Ammon's horn (tissue), 1 donor: ENCODE measurements around the gene NBAS.
"Not testable (repeated sequence)": the region's sequence is repeated elsewhere in the genome, so short reads cannot be mapped to it uniquely, and the experiment has no call there.

Source experiments
- DNase-seq: peaks from one replicate; pipeline ENCODE4 v3.0.0-alpha.2; 2016; ENCODE audit warnings: low spot score

NBAS gene

DNA sequence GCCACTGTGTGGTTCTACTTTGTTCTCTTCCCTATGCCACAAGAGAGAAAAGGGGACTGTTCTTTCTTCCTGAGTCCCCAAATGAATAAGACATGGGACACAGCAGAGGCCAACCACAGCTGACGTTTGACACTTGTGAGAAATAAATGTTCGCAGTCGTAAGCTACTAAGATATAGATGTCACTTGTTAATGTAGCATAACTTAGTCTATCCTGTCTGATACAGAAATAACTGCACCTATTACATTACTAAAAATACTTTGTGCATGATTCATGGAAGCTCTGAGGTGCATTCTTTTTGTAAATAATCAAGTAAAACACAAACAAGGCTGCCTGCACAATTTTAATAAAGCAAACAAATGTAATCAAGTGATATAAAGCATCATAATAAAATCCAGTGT lies 148.8 kb downstream of the NBAS start:
- DNase-seq: no peak

DNA sequence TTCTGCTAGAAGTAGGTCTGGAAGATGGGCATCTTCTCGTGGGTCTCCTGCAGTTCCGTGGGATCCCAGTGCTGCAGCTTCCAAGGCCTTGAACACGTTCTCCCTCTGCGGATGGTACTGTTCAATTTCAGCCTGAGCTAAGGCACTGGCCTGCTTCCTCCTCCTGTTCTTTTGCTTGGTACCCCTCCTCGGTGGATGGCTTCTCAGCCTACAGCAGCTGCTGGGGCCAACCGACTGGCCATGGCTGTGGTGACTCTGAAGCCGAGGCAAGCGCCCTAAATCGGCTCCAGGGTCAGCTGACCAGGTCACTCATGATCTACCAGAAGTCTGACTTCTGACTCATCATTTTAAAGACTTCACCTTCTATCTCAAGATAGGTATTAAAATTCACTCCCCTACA lies 150.2 kb downstream of the NBAS start:
- no peak for DNase-seq

DNA sequence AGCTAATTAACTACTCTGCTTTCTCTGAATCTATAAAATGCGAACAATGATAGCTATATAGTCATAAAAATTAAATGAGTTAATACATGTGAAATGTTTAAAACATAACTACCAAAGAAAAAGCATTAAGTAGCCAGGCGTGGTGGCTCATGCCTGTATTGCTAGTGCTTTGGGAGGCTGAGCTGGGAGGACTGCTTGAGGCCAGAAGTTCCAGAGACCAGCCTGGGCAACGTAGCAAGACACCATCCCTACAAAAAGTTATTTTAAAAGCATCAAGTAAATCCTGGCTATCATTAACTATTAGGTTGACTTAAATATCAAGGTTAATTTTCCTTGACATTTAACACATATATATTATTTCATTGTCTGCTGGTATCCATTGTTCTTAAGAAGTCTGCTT lies 152.4 kb downstream of the NBAS start:
- DNase-seq: no peak

DNA sequence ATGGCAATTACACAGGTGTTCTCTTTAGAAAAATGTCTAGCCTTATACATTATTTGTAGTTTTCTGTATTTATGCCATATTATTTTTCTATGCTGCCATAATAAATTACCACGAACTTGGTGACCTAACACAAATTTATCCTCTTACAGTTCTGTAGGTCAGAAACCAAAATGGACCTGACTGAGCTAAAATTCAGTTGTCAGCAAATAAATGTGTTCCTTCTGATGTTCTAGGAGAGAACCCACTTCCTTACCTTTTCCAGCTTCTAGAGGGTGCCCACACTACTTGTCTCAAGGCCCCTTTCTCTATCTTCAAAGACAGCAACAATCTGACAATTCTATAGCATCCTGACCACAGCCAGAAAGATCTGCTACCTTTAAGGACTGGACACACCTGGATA lies 153.5 kb downstream of the NBAS start:
- DNase-seq: no peak

DNA sequence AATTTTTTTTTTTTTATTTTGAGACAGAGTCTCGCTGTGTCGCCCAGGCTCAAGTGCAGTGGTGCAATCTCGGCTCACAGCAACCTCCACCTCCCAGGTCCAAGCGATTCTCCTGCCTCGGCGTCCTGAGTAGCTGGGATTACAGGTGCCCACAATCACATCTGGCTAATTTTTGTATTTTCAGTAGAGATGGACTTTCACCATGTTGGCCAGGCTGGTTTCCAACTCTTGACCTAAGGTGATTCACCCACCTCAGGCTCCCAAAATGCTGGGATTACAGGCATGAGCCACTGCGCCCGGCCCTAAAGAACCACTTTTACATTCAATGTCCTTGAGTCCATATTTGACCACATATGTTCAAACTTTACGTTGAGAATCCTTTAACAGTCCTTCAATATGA lies 156.6 kb downstream of the NBAS start:
- not testable (repeated sequence) for DNase-seq

DNA sequence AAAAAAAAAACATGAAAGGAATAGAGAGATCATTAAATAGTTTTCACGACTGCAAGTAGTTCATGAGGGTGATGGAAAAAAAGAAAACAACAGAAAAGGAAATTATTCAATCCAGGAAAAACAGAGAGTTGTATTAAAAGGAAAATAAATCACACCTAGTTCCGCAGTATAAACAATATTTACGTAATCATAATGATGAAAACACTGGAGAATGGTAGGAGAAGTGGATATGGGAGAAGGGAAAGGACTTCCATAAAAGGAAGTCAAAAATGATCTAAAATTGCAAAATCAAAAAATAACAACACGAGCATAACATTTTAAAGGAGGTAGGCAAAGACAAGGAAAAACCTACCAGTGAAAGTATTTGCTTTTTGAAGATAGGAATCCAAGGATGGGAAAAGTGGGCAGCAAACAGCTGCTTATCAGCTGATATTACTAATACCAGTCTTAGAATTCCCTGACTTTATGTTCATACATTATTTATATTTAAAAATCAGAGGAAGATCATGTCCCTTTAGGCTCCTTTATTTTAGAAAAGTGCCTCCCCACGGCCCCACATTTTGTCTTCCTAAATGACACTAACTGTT lies 160.8 kb downstream of the NBAS start:
- no peak for DNase-seq

DNA sequence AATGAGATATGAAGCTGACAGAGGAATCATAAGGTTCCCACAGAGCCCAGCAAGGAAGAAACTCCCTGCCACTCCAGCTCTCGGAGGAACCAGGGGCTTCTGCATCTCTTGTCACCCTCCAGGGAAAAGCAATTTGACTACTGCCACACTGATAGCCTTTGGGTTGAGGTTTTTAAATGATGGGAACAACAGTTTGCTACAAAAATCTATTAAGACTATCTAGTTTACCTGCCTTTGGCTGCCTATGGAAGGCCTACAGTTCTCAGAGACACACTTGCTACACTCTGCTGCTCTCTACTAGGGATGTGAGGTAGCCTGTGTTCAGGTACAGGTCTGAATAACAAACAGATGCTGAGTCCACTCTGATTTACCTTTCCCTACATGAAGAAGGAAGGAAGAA lies 161.9 kb downstream of the NBAS start:
- DNase-seq: no peak

DNA sequence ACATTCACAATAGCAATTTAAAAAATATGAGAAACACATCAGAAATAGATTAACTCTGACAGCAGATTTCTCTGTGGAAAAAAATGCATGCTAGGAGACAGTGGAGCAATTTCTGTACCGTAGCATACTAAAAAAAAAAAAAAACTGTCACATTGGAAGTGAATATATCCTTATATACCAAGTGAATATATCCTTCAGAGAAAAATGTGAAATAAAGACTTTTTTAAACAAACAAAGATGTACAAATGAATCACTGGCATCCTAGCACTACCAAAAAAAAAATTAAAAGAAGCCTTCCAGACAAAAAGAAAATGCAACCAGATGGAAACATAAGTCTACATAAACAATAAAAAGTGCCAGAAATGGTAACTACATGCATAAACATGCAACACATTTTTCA lies 169.4 kb downstream of the NBAS start:
- no peak for DNase-seq

DNA sequence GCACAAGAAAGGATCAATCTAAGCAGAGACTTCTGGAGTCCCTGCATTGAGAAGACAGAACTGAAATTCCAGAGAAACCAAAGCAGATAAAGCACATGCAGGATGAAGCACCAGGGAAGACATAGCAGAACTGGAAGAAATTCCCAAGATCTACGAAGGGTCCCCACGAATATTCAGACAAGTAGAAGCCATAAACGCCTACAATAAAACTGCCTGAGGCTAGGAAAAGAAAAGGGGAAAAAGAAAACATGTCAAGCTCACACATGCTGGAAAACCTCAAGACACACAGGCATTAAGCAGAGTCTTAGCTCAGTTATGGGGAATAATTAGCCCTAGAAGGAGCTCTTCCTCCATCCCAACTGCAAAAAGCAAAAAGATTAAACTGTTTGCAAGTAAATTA lies 171.2 kb downstream of the NBAS start:
- no peak for DNase-seq

DNA sequence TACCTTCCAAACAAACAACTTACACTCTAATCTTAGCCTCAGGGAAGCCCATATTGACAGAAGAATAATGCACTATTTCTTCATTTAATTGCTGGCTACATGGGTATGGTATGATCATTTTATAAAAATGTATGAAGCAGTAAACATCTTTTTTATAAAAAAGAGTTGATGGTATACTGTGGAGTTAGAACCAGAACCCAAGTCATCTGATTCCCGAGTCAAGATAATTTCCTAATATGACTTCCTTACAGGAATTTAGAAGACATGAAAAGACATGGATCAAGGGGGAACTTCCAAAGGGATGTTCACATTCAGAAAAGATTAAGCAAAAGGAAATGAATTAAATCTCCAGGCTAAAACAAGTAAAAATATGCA lies 171.8 kb downstream of the NBAS start:
- DNase-seq: no peak

DNA sequence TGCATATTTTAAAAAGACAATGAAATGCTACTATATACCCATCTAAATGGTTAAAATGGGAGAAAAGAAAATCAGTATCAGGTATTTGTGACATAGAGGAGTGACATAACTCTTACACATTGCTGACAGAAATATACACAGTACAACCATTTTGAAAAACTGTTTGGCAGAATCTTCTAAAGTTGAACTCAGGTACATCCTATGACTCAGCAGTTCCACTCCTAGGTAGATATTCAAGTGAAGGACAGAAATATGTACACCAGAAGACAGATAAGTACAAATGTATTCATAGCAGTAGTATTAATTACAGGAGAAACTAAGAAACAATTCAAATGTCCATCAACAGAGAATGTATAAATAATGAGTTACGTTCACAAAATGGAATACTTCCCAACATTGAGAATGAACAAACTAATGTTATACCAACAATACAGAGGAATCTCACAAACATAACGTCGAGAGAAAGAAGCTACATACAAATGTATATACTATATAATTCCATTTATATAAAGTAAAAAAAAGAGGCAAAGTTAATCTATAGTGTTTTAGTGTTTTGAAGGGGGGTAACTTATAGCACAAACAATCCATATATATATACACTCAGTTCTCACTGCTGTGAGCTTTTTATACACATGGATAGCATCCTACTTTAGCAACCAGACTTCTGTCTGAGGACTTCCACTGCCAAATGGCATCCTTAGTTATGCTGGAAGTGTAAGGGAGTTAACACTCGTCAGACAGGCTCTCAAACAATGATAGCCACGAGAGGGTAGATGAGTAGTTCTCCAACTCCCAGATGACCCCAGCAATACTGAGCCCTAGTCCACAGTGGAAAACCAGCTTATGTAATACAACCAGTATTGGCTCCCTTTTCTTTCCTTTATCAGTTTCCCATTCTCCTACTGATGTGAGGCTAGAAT lies 172.5 kb downstream of the NBAS start:
- DNase-seq: no peak

DNA sequence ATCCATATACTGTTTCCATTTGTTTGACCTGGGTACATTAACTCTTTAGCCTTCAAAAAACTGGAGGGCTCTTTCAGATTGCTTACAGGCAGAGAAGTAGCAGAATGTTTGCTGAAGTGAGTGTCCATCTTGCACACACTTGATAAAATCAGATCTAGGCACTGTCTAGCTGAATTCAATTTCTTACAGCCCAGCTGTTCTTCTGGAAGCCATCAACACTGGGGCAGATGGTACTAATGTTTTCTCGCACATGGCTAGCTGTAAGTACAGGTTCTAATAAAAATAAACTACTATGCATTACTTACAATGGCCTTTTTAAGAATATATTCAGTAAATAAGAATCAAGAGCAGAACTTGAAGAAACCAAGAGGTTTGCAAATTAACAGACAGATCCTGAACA lies 175.9 kb downstream of the NBAS start:
- DNase-seq: no peak

DNA sequence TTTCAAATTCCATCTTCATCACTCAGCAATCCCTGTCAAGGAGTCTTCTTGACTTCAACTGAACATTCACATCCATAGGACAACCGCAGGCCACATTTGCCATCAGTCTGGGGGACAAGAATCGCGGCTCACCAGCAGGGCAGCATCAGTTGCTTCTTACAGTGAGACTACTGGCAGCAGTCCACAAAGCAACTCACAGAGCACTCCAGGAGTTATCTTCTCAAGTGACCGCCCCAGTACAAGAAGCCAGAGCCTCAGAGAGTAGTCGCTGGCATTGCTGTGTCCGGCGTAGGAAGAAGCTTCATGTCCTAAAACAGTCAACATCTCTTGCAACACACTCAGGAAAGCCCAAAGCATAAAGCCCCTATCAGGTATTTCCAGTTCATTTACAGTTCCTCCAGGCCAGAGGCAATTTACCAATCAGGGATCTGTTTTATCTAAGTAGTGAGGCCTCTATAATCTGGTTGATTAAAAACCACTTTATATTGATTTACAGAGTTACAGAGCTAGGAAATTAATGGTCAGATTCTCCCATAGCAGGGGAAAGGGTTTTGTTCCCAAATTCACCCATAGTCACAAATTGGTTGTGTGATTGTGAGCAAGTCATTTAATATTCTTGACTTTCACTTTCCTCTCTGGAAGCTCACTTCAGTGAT lies 177.3 kb downstream of the NBAS start:
- no peak for DNase-seq

DNA sequence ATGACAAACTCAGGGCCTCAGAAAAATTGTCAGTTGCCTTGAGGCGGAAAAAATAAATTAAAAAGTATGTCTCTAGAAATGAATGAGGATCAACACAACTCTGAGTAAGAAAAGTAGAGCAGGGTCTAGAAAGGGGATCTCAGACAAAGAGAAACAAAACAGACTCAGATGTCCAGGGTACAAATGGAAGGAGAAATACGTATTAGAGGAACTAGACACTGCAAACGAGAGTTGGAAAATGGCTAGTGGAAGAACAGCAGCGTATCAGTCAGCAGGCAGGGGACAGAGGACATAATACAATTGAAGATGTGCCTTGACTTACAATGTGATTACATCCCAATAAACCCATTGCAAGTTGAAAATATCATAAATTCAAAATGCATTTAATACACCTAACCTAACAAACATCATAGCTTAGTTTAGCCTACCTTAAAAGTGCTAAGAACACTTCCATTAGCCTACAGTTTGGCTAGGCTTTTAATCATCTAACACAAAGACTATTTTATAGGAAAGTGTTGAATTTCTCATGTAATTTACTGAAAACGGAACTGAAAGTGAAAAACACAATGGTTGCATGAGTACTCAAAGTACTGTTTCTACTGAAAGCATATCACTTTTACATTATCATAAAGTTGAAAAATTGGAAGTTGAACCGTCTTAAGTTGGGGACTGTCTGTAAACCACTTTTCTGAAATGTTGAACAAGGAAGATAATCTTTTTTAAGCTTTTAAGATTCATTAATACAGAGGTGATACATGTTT lies 182.8 kb downstream of the NBAS start:
- DNase-seq: no peak

DNA sequence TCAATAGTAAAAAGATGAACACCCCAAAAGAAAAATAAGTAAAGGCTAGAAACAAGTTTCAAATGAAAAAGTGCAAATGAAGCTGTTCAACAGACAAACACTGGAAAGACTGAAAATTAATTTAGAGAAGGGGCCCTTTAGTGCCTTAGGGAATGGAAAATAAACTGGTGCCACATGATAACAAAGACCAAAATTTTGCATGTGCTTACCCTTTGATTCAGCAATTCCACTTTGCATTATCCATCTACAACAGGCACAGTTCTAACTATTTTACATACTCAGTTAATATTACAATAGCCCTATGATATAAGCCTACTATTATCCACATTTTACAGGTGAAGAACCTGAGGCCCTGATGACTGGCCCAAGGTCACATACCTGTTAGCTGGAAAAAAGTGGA lies 183.9 kb downstream of the NBAS start:
- no peak for DNase-seq

DNA sequence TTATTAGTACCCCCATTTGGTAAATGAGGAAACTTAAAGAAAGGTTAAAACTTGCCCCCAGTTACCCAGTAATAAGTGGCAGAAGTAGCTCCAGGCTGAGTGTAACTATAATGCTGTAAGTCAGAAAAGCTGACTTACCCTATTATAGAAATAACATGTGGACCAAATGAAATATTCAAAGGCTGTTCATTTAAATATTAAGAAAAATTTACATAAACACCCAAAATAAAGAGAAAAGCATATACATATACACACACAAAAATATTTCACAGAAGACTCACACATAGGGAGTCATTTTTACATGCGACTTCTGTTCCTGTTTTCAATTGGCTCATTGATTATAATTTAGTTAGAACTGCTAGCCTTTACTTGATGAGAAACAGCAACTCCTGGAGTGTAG lies 189.1 kb downstream of the NBAS start:
- no peak for DNase-seq

DNA sequence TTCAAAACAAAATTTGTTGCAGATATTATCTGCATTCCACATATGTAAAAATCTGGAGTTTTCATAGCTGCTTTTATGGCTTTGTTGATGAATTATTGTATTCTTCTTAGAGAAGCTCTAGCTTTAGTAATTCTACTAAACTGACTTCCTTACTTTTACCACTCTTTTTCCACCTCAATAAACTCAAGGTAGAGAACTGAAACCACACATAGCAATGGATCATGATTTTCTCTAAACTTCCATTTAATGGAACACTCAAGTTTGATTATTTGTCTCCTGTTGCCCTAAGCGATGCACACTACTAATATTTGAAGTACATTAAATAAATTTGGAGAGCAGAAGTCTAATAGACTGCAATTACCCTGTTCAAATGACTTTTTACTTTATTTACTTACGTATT lies 192.0 kb downstream of the NBAS start:
- DNase-seq: no peak

DNA sequence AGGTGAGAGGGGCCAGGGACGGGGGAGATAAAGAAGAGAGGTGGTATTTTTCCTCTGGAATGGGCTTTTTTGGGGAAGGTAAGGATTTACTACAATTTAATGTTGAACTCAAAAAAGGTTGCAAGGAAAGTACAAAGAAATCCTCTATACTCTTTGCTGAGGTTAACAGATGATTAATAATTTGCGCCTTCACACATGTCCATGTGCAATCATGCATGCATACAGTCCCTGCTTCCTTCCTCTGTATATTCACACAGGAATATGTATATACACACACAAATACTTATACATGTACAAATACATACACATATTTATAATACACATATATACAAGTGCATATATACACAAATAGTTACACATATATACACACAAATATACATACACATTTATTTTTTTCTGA lies 193.4 kb downstream of the NBAS start:
- no peak for DNase-seq

DNA sequence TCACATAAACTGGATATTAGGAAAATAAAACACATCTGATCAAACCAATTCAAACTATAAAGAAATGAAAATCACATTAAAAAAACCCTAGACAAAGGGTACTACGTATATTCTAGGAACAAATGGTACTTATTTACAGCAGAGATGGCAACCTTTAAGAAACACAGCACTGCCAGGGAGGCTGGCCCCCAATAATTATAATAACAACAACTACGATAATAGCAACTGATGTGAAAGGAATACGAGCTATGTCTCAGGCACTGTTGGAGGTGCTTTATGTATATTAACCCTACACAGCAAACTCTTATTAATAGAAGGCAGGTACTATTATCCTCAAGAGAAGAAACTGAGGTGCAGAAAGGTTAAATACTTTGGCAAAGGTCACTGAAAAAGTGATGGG lies 193.9 kb downstream of the NBAS start:
- no peak for DNase-seq

DNA sequence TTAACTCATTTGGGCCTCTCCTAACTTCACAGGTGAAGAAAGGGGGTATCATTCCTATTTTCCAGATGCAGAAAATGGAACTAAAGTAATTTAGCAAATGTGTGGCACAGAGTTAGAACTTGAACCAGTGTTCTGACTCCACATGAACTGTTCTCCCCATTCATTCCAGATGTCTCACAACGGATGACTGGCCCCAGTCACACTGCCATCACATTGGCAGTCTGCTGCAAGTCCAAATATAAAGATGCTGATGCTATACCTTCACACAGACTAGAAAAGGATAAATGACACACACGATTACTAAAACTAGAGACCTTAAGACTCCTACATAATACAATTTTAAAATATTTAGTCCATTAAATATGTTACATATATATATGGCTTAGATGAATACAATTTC lies 195.7 kb downstream of the NBAS start:
- no peak for DNase-seq

DNA sequence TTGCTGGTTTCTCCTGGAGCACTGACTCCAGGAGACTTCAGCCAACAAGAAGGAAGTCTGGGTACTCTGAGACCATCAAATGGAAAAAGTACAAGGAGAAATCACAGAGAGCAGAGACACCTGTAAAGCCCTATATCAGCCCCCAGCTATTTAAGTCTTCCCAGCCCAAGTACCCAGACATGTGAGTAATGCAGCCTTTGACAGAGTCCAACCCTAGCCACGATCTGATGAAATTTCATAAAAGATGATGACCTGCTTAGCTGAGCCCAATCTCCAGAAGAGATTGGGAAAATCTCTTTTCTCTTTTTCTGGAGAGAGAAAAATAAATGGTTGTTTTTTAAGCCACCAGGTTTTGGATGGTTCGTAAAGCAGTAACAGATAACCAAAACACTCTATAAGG lies 196.6 kb downstream of the NBAS start:
- no peak for DNase-seq

DNA sequence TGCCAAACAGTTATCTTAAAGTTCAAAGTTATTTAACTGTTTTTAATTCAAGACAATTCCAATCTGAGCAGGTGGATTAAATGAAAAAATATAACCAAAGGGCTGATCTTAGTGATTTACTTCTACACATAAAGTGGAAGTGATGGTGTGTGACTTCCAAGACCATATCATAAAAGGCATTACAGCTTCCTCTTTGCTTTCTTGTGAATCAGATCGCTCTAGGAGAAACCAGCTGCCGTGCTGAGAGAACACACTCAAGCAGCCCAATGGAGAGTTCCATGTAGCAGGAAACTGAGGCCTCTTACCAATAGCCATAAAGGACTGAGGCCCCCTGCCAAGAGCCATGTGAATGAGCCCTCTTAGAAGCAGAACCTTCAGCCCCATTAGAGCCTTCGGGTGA lies 197.4 kb downstream of the NBAS start:
- no peak for DNase-seq

DNA sequence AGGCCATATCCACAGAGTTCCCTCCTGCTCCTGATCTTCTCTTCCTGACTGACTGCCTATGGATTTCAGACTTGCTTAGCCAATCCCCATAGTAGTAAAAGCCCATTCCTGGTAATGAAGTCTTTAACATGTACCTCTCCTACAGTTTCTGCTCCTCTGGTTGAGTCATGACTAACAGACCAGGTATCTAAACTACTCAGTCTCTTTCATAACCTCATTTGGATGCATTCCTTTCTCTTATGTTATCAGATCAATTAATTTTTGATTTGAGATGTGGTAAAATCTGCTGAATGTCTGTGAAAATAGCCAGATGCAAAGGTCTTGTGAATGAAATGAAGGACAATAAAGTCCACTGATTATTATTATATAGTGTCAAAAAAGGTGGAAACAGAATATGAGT lies 198.0 kb downstream of the NBAS start:
- no peak for DNase-seq
